Stimulated activated naive CD8-positive, alpha-beta T cell treated with anti-CD3 and anti-CD28 coated beads, Interleukin-15, amount 100 ng/mL, for 72 hours (primary cell): Measurements from ENCODE around the gene ARHGAP15.
"Not testable (repeated sequence)": the region's sequence is repeated elsewhere in the genome, so short reads cannot be mapped to it uniquely, and the experiment has no call there.

Experiments used
- ATAC-seq: fragments of 150-1000 bp; cut with Tn5 transposase; 2 replicates; pipeline ENCODE4 v1.10.0; 2021; ENCODE audit warnings: mild to moderate bottlenecking, moderate library complexity
- DNase-seq, 2 donors: peaks; one replicate each; pipeline ENCODE4 v3.0.0; 2021 to 2022
- H3K27ac Mint-ChIP-seq, 2 donors: one replicate each; pipeline ENCODE4 v1.8.0; 2022; ENCODE audit warnings: mild to moderate bottlenecking in 2 of 2, mixed read lengths in 2 of 2, moderate library complexity in 2 of 2
- H3K27me3 Mint-ChIP-seq: one replicate; pipeline ENCODE4 v1.8.0; 2022; ENCODE audit warnings: mixed read lengths
- H3K4me1 Mint-ChIP-seq: one replicate; pipeline ENCODE4 v1.8.0; 2022; ENCODE audit warnings: mild to moderate bottlenecking, mixed read lengths
- H3K4me3 Mint-ChIP-seq, 2 donors: one replicate each; pipeline ENCODE4 v1.8.0; 2022; ENCODE audit warnings: mild to moderate bottlenecking in 2 of 2, mixed read lengths in 2 of 2, moderate library complexity in 1 of 2
- H3K9me3 Mint-ChIP-seq, 2 donors: one replicate each; pipeline ENCODE4 v1.8.0; 2022; ENCODE audit warnings: mixed read lengths in 2 of 2

The ARHGAP15 gene

GRCh38 chr2:143541899-143542298 is 412.7 kb downstream of the ARHGAP15 start:
- not testable (repeated sequence) for DNase-seq, H3K27ac Mint-ChIP-seq, H3K27me3 Mint-ChIP-seq, ATAC-seq, H3K4me3 Mint-ChIP-seq
- Mint-ChIP-seq H3K9me3 (peaks cover 13 to 15% of the 10 kb centered on the region in 2 donors), H3K4me1 (peaks cover 11% of the 10 kb centered on the region)

GRCh38 chr2:143545059-143545948 is 416.1 kb downstream of the ARHGAP15 start:
- H3K4me3 Mint-ChIP-seq = no peak overlapping the region
- peaks cover 7% of the 10 kb centered on the region in 2 donors for H3K9me3 Mint-ChIP-seq
- DNase-seq (no peak), ATAC-seq (peak; percentile 37)
- H3K4me1 Mint-ChIP-seq = peaks cover 11% of the 10 kb centered on the region
- no peaks in the 10 kb centered on the region for H3K27me3 Mint-ChIP-seq
- H3K27ac Mint-ChIP-seq = no peak overlapping the region

GRCh38 chr2:143545949-143546255 is 416.7 kb downstream of the ARHGAP15 start:
- H3K27ac Mint-ChIP-seq = no peak overlapping the region
- H3K27me3 Mint-ChIP-seq = no peaks in the 10 kb centered on the region
- peaks cover 3 to 5% of the 10 kb centered on the region in 2 donors for H3K9me3 Mint-ChIP-seq
- ATAC-seq (no peak), DNase-seq (no peak)
- peaks cover 11% of the 10 kb centered on the region for H3K4me1 Mint-ChIP-seq
- no peak overlapping the region for H3K4me3 Mint-ChIP-seq

DNA sequence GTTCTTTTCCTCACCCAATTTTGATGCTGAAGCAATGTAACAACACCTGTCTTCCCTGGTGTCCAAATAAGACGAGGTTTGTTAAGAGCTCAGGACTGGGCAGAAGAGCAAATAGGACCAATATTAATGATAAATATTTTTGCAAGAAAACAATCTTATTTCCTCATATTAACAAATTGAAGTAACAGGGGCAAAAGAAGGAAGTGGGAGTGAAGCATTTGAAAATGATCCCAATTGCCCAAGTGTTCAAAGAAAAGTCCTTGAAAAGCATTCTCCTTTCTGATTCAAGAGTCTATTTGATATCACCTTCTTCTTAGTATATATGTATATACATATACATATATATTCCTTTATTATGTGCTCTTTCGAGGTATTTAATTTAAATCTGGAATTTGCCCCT is 418.8 kb downstream of the ARHGAP15 start:
- Mint-ChIP-seq H3K27me3 (no peaks in the 10 kb centered on the region), H3K9me3 (no peaks in the 10 kb centered on the region), H3K4me3 (no peak overlapping the region), H3K4me1 (peaks cover 15% of the 10 kb centered on the region), H3K27ac (no peak overlapping the region)
- ATAC-seq (no peak), DNase-seq (no peak)

DNA sequence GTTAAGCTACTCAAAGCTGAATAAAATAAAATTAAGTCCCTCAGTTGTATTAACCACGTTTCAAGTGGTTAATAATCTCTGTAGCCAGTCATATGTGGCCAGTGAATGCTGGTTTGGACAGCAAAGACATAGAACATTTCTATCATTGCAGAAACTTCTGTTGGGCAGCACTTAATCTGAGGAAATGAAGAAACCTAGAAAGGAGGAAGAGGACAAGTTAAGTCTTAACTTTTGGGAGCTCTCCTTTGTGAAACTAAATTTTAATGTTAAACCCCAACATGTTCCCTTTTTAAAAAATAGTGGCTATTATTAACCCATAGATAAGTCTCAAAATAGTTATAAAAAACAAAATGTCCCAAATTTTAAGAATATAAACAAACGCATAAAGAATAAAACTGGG is 421.3 kb downstream of the ARHGAP15 start:
- peaks cover 5% of the 10 kb centered on the region for H3K4me1 Mint-ChIP-seq
- H3K27me3 Mint-ChIP-seq = no peaks in the 10 kb centered on the region
- no peak for DNase-seq
- ATAC-seq = no peak
- no peaks in the 10 kb centered on the region for H3K9me3 Mint-ChIP-seq
- no peak overlapping the region for H3K4me3 Mint-ChIP-seq
- no peak overlapping the region for H3K27ac Mint-ChIP-seq

DNA sequence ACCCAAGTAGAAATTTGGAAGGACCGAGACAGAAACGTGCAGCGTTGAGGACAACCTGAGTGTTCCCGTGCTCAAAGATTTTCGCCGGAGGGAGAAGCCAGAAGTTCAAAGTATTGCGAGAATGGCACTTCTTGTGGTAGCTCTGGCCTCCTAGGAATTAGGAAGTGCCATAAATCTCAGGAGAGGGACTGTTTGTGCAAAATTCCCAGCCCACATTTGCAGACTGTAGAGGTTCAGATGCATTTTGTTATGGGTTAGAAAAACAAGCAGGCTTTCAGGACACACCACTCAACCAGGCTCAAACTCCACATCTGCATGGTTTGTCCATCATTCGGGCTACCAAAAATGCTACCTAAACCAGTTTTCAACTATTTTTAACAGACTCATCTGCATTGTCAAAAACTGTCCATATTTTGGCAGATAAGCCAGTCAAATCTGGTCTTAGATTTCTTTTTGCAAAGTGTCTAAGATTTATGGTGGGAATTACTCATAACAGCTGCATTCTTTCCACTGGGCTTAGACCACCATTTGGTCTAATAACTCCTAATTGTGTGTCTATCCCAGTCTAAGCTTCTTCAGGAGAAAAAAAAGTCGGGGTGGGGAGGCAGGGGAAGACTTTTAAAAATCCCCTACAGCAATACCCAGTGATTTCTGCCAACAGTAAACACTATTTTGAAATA is 422.9 kb downstream of the ARHGAP15 start:
- Mint-ChIP-seq H3K4me1 (peaks cover 5% of the 10 kb centered on the region), H3K9me3 (no peaks in the 10 kb centered on the region), H3K27ac (no peak overlapping the region), H3K4me3 (no peak overlapping the region), H3K27me3 (no peaks in the 10 kb centered on the region)
- DNase-seq (no peak), ATAC-seq (no peak)

DNA sequence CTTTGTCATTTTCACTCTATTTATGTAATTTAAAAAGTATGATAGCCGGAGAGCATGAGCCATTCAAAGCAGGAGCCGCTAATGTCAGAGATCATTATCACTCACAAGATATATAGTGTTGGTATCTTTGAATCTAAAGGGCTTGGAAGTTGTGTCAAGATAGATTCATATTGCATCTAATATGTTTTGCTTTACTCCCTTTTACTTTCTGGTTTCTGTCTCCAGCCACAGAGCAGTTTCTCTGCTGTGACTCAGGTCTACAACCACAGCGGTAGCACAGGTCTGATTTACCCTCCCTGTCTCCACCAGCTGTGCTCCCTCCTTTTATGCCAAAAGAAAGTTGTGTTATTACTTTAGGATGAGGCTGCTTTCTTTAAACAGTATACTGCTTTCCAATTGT is 424.0 kb downstream of the ARHGAP15 start:
- no peaks in the 10 kb centered on the region for H3K9me3 Mint-ChIP-seq
- no peak overlapping the region for H3K4me3 Mint-ChIP-seq
- ATAC-seq (peak; percentile 98), DNase-seq (peak in 1 of 2 donors; percentile 28)
- no peaks in the 10 kb centered on the region for H3K27me3 Mint-ChIP-seq
- no peak overlapping the region for H3K27ac Mint-ChIP-seq
- peaks cover 9% of the 10 kb centered on the region for H3K4me1 Mint-ChIP-seq

- no peak overlapping the region for H3K4me3 Mint-ChIP-seq
- no peak for ATAC-seq
- peaks cover 9% of the 10 kb centered on the region for H3K4me1 Mint-ChIP-seq
- no peak for DNase-seq
- no peaks in the 10 kb centered on the region for H3K27me3 Mint-ChIP-seq
- H3K27ac Mint-ChIP-seq = no peak overlapping the region
- H3K9me3 Mint-ChIP-seq = no peaks in the 10 kb centered on the region
Observed at GRCh38 chr2:143558665-143559064, 429.4 kb downstream of the ARHGAP15 start.

GRCh38 chr2:143559147-143559546 is 429.9 kb downstream of the ARHGAP15 start:
- Mint-ChIP-seq H3K4me3 (no peak overlapping the region), H3K4me1 (peaks cover 9% of the 10 kb centered on the region), H3K27ac (no peak overlapping the region), H3K27me3 (no peaks in the 10 kb centered on the region), H3K9me3 (no peaks in the 10 kb centered on the region)
- DNase-seq (no peak), ATAC-seq (no peak)

DNA sequence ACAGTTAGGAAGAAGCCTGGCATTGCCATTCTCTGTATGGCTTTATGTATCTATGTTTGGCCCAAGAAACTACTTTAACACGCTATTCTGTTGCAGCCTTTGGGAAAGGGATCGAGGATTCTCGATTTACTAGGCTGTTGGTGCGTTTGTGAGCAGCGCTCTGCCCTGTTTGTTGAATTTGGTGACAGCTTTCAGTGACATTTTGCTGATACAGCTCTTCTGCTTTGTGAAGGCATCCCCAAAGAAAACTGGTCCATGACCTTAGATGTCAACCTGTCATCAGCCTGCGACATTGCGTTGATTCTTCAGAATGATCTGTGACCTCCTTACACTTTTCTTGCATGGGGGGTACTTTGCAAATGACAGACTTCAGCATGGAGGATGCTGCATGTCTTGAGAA is 431.5 kb downstream of the ARHGAP15 start:
- Mint-ChIP-seq H3K27ac (no peak overlapping the region), H3K4me1 (peaks cover 9% of the 10 kb centered on the region), H3K4me3 (no peak overlapping the region), H3K27me3 (no peaks in the 10 kb centered on the region), H3K9me3 (no peaks in the 10 kb centered on the region)
- DNase-seq (no peak), ATAC-seq (no peak)

DNA sequence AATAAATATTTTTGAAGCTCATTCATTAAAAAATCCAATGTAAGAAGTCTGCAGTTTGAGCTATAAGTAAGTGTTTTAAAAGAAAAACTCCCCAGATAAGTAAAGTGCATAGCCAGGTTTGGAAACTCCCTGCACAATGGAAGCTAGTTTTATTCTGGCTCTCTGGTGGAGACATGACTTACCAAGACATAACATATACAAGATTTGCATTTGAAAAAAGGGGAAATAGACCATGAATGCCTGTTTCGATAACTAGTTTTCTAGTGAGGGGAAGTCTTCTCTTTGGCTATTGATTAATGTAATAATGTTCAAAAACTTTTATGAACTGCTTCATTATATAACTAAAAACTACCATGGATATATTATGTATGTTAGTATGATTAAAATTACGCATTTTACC is 435.2 kb downstream of the ARHGAP15 start:
- Mint-ChIP-seq H3K4me3 (no peak overlapping the region), H3K4me1 (peaks cover 4% of the 10 kb centered on the region), H3K27me3 (no peaks in the 10 kb centered on the region), H3K27ac (no peak overlapping the region), H3K9me3 (peaks cover 0 to 13% of the 10 kb centered on the region in 2 donors)
- ATAC-seq = no peak
- DNase-seq = no peak

DNA sequence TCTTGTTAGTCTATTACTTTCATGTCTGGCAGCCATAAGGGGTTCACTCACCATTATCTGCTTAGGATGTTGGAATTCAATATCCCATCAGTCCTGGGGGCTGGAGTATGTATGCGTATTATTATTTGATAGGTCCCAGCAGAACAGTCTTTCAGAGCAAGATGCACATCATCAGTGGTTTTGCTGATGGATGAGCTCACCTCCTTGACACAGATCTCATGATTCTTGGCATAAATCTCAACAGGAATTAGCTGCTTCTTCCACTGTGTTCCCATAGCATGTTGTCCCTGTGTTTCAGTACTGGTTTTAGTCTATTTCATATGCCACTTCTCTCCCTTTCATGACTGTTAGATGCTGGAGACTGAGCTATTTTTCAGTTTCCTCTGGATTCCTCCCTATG is 442.5 kb downstream of the ARHGAP15 start:
- Mint-ChIP-seq H3K9me3 (peaks cover 0 to 7% of the 10 kb centered on the region in 2 donors), H3K4me1 (peaks cover 5% of the 10 kb centered on the region), H3K4me3 (no peak overlapping the region), H3K27ac (peak overlapping the region in 1 of 2 donors; percentile 52), H3K27me3 (no peaks in the 10 kb centered on the region)
- DNase-seq (no peak), ATAC-seq (no peak)

DNA sequence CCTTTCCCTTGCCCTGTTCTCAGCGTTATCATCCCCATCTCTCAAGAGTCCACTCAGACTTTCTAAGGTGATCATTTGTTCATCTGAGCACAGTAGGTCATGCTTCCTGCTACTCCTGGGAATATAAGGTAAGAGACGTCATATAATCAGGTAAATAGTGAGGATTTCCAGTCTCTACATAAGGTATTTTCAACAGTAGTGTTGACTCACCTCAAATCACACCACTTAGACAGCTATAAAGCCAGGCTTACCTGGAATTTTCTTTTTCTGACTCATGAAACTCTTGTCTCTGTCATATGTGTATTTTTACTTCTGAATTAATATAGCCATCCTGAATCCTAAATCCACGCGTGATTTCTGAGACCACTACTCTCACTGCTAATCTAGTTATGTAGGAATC is 443.2 kb downstream of the ARHGAP15 start:
- peaks cover 5% of the 10 kb centered on the region for H3K4me1 Mint-ChIP-seq
- no peak overlapping the region for H3K4me3 Mint-ChIP-seq
- no peaks in the 10 kb centered on the region for H3K27me3 Mint-ChIP-seq
- H3K9me3 Mint-ChIP-seq = no peaks in the 10 kb centered on the region
- H3K27ac Mint-ChIP-seq = no peak overlapping the region
- no peak for ATAC-seq
- no peak for DNase-seq

DNA sequence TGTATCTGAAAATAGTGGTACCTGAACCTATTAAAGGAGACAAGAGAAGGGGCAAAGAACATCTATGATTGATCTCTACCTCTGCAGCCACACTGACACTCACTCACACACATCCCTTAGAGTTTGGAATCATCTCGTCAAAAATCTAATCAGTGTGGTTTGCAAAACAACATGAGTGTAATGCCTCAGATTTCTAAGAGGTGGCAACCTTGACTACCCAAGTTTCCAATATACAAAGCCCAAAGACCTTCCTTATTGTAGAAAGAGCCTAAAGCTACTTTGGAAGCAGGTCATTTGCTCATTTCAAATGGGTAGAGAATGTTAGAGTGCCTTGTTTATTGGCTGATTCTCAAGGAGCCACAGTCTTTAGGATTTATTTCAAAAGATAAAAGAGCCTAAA is 444.9 kb downstream of the ARHGAP15 start:
- no peak for DNase-seq
- ATAC-seq = no peak

DNA sequence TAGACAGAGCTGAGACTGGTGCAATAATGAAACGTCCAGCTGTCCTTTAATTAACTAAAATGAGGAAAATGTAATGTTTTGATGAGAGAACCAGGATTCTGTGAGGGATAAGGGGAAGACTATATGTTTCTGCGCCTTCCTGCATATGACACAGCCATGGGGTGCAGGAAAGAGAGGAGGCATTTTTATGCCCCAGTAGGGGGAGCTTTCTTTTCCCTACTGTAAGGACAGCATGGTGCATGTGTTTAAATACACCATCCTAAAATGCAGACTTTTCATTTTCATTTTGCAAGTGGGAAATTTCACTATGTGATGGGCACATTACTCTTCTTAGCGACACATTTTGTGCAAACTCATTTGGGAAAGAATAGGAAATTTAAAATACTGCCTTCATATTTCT is 446.1 kb downstream of the ARHGAP15 start:
- ATAC-seq = no peak
- H3K27ac Mint-ChIP-seq = no peak overlapping the region
- no peak overlapping the region for H3K4me3 Mint-ChIP-seq
- no peaks in the 10 kb centered on the region for H3K27me3 Mint-ChIP-seq
- no peaks in the 10 kb centered on the region for H3K4me1 Mint-ChIP-seq
- DNase-seq = no peak
- no peaks in the 10 kb centered on the region for H3K9me3 Mint-ChIP-seq

More for the DNA sequence above, 444.9 kb downstream of the ARHGAP15 start:
- no peaks in the 10 kb centered on the region for H3K9me3 Mint-ChIP-seq
- no peak overlapping the region for H3K4me3 Mint-ChIP-seq
- peaks cover 5% of the 10 kb centered on the region for H3K4me1 Mint-ChIP-seq
- H3K27me3 Mint-ChIP-seq = no peaks in the 10 kb centered on the region
- no peak overlapping the region for H3K27ac Mint-ChIP-seq

- ATAC-seq (no peak), DNase-seq (no peak)
- Mint-ChIP-seq H3K4me3 (no peak overlapping the region), H3K9me3 (no peaks in the 10 kb centered on the region), H3K27ac (no peak overlapping the region), H3K27me3 (no peaks in the 10 kb centered on the region), H3K4me1 (peaks cover 10% of the 10 kb centered on the region)
Observed at GRCh38 chr2:143577489-143577888, 448.3 kb downstream of the ARHGAP15 start.
